Liver (tissue), 9 donors: ENCODE measurements around the gene ATXN7L1. TPM values are rescaled to one million over a fixed set of nuclear protein-coding genes. Genes with fewer than 3 reads are reported as not detected.

ENCODE experiments used
- DNase-seq: peaks from one replicate; pipeline ENCODE4 v3.0.0-alpha.2; 2017; ENCODE audit warnings: low spot score
- H3K27ac ChIP-seq, 2 donors: one replicate each; pipeline ENCODE4 v1.7.0; 2013; ENCODE audit warnings: inconsistent platforms in 2 of 2, low read length in 2 of 2, control low read depth in 1 of 2, low read depth in 1 of 2, mild to moderate bottlenecking in 1 of 2
- H3K27me3 ChIP-seq, 4 donors: one replicate each; pipeline versions ENCODE4 v1.6.1 to v1.7.0; 2013; ENCODE audit warnings: low read length in 3 of 4, inconsistent platforms in 1 of 4, mild to moderate bottlenecking in 1 of 4, moderate library complexity in 1 of 4; ENCODE audit not compliant: control insufficient read depth in 4 of 4, insufficient read depth in 4 of 4
- H3K36me3 ChIP-seq, 4 donors: one replicate each; pipeline versions ENCODE4 v1.6.1 to v1.7.0; 2013; ENCODE audit warnings: low read length in 3 of 4, mild to moderate bottlenecking in 3 of 4, low read depth in 1 of 4, moderate library complexity in 1 of 4; ENCODE audit not compliant: control insufficient read depth in 4 of 4, insufficient read depth in 3 of 4
- H3K4me1 ChIP-seq, 4 donors: one replicate each; pipeline versions ENCODE4 v1.6.1 to v1.7.0; 2013; ENCODE audit warnings: low read length in 3 of 4, mild to moderate bottlenecking in 3 of 4, moderate library complexity in 1 of 4; ENCODE audit not compliant: control insufficient read depth in 4 of 4, insufficient read depth in 4 of 4
- H3K4me3 ChIP-seq, 3 donors: one replicate each; pipeline versions ENCODE4 v1.6.1 to v1.7.0; 2013; ENCODE audit warnings: low read length in 3 of 3, control low read depth in 1 of 3, low read depth in 1 of 3, mild to moderate bottlenecking in 1 of 3
- H3K9ac ChIP-seq, 2 donors: one replicate each; pipeline ENCODE4 v1.7.0; 2013; ENCODE audit warnings: low read length in 2 of 2, mild to moderate bottlenecking in 2 of 2, moderate library complexity in 2 of 2, control low read depth in 1 of 2, low read depth in 1 of 2
- H3K9me3 ChIP-seq, 4 donors: one replicate each; pipeline versions ENCODE4 v1.6.1 to v1.7.0; 2013; ENCODE audit warnings: low read length in 3 of 4; ENCODE audit not compliant: control insufficient read depth in 4 of 4
- CTCF ChIP-seq: fragments of 150-350 bp; IDR thresholded peaks from 2 replicates; pipeline ENCODE4 v1.5.1; 2017; ENCODE audit warnings: improper control_type of control experiment, low read depth, low read length; ENCODE audit not compliant: missing input control
- EGR1 ChIP-seq, 2 donors: IDR thresholded peaks; 2 replicates each; pipeline ENCODE4 v1.6.1; 2016 to 2018; ENCODE audit warnings: antibody characterized with exemption in 2 of 2, low read depth in 2 of 2
- FOXA1 ChIP-seq: IDR thresholded peaks from 2 replicates; pipeline ENCODE4 v1.6.1; 2016; ENCODE audit warnings: antibody characterized with exemption
- FOXA2 ChIP-seq: IDR thresholded peaks from 2 replicates; pipeline ENCODE4 v1.6.1; 2016; ENCODE audit warnings: antibody characterized with exemption
- HNF4A ChIP-seq, 2 donors: conservative IDR thresholded peaks; 2 replicates each; pipeline ENCODE4 v1.6.1; 2016; ENCODE audit warnings: antibody characterized with exemption in 2 of 2, mild to moderate bottlenecking in 2 of 2
- JUND ChIP-seq, 2 donors: IDR thresholded peaks; 2 replicates each; pipeline ENCODE4 v1.6.1; 2016; ENCODE audit warnings: antibody characterized with exemption in 2 of 2
- MAX ChIP-seq: IDR thresholded peaks from 2 replicates; pipeline ENCODE4 v1.6.1; 2016; ENCODE audit warnings: antibody characterized with exemption
- NR2F2 ChIP-seq: IDR thresholded peaks from 2 replicates; pipeline ENCODE4 v1.6.1; 2016; ENCODE audit warnings: antibody characterized with exemption
- RAD21 ChIP-seq, 2 donors: IDR thresholded peaks; 2 replicates each; pipeline ENCODE4 v1.6.1; 2016; ENCODE audit warnings: antibody characterized with exemption in 2 of 2, mild to moderate bottlenecking in 2 of 2
- REST ChIP-seq: IDR thresholded peaks from 2 replicates; pipeline ENCODE4 v1.6.1; 2016; ENCODE audit warnings: antibody characterized with exemption, mild to moderate bottlenecking
- RXRA ChIP-seq, 2 donors: IDR thresholded peaks; 2 replicates each; pipeline ENCODE4 v1.6.1; 2017 to 2018; ENCODE audit warnings: antibody characterized with exemption in 2 of 2, mild to moderate bottlenecking in 1 of 2
- SP1 ChIP-seq: IDR thresholded peaks from 2 replicates; pipeline ENCODE4 v1.6.1; 2018; ENCODE audit warnings: antibody characterized with exemption, mild to moderate bottlenecking
- TAF1 ChIP-seq: conservative IDR thresholded peaks from 2 replicates; pipeline ENCODE4 v1.6.1; 2016; ENCODE audit warnings: antibody characterized with exemption, mild to moderate bottlenecking
- YY1 ChIP-seq: IDR thresholded peaks from 2 replicates; pipeline ENCODE4 v1.6.1; 2016; ENCODE audit warnings: antibody characterized with exemption, mild to moderate bottlenecking
- WGBS: extraction: QIAGEN DNeasy Blood & Tissue Kit; methylation state at CpG from one replicate; pipeline ENCODE4 v1.1.7; 2013; 5-methylcytosine and 5-hydroxymethylcytosine counted together
- polyA plus RNA-seq, 2 donors: library from polyadenylated mRNA; stranded (reverse) in 1 of 2; unstranded in 1 of 2; fragments of 200-250 nt in 1 of 2; fragments of >200 nt in 1 of 2; fragmentation: Nextera tagmentation in 1 of 2; extraction: Ambion mirVana in 1 of 2; gene quantifications; one replicate each; pipeline versions ENCODE4 v1.2.1 to v1.2.3, GENCODE V29; 2013 to 2015
- total RNA-seq, 2 donors: library from RNA; depleted of rRNA; stranded (reverse); fragments of >200 nt; gene quantifications; one replicate each; pipeline ENCODE4 v1.2.3, GENCODE V29; 2014
- donor health status: healthy.
- donor health status: healthy.
- donor health status: healthy.
- donor health status: healthy.
- donor health status: healthy.

Gene ATXN7L1
- total and polyA plus RNA-seq, 4 donors: 2.1 to 7.4 (median 5.3) TPM

- Histone ChIP-seq H3K4me3 (no peak overlapping the region), H3K27ac (no peak overlapping the region), H3K9me3 (no peaks in the 10 kb centered on the region), H3K4me1 (peaks cover 0 to 2% (median under 1%) of the 10 kb centered on the region in 4 donors), H3K27me3 (no peaks in the 10 kb centered on the region), H3K36me3 (no peaks in the 10 kb centered on the region), H3K9ac (no peak overlapping the region)
- DNase-seq: no peak
- WGBS: 92% methylated on average over 10 of the region's 10 CpGs
- TF ChIP-seq JUND (IDR thresholded peaks at IDR 0.05) (no peak), FOXA1 (no peak), SP1 (no peak), TAF1 (no peak), MAX (no peak), RXRA (IDR thresholded peaks at IDR 0.05) (no peak), HNF4A (conservative IDR thresholded peaks at IDR 0.05) (no peak), REST (no peak), YY1 (no peak), RAD21 (IDR thresholded peaks at IDR 0.05) (no peak)
These were observed 93.9 kb downstream of the ATXN7L1 start for GRCh38 chr7:105782391-105783042.

- peaks cover 0 to 9% (median 5%) of the 10 kb centered on the region in 4 donors for H3K4me1 ChIP-seq
- no peak for DNase-seq
- no peak overlapping the region for H3K27ac ChIP-seq
- no peaks in the 10 kb centered on the region for H3K36me3 ChIP-seq
- no peak overlapping the region for H3K9ac ChIP-seq
- no peaks in the 10 kb centered on the region for H3K27me3 ChIP-seq
- H3K9me3 ChIP-seq: no peaks in the 10 kb centered on the region
- WGBS: 90% methylated on average over 4 of the region's 4 CpGs
- no peak for TF ChIP-seq YY1
- no peak for TF ChIP-seq REST
- no peak for TF ChIP-seq SP1
- TF ChIP-seq FOXA1: no peak
- TF ChIP-seq RAD21 (IDR thresholded peaks at IDR 0.05): no peak
- no peak for TF ChIP-seq CTCF
- TF ChIP-seq FOXA2: no peak
- TF ChIP-seq NR2F2: no peak
- no peak for TF ChIP-seq RXRA (IDR thresholded peaks at IDR 0.05)
- TF ChIP-seq EGR1 (IDR thresholded peaks at IDR 0.05; ENCODE audit: low read depth in 2 of 2): no peak
- no peak for TF ChIP-seq MAX
- H3K4me3 ChIP-seq: no peak overlapping the region
These were observed 96.3 kb downstream of the ATXN7L1 start for GRCh38 chr7:105779856-105780780.
